RWPE2 (cell line): Measurements from ENCODE around the gene SLC24A3.

ENCODE experiments used
- ATAC-seq: fragments of 200-7000 bp; cut with Tn5 transposase; 3 replicates; pipeline ENCODE4 v1.9.1; 2021; ENCODE audit warnings: low read depth
- DNase-seq: peaks from one replicate; pipeline ENCODE4 v3.0.0-alpha.2; 2020; ENCODE audit warnings: low spot score
- H3K27ac ChIP-seq: fragments of 450-650 bp; 2 replicates; pipeline ENCODE4 v1.5.1; 2017; ENCODE audit warnings: mild to moderate bottlenecking; ENCODE audit not compliant: poor library complexity, severe bottlenecking
- H3K27me3 ChIP-seq: fragments of 250-450 bp; sonication (Bioruptor Pico); 2 replicates; pipeline ENCODE4 v1.5.1; 2021; ENCODE audit warnings: mild to moderate bottlenecking, moderate library complexity; ENCODE audit not compliant: insufficient read depth, poor library complexity, severe bottlenecking
- H3K36me3 ChIP-seq: fragments of 250-450 bp; sonication (Bioruptor Pico); 2 replicates; pipeline ENCODE4 v1.5.1; 2020; ENCODE audit warnings: low read depth, mild to moderate bottlenecking, moderate library complexity
- H3K4me1 ChIP-seq: fragments of 250-450 bp; sonication (Bioruptor Pico); 2 replicates; pipeline ENCODE4 v1.5.1; 2021; ENCODE audit warnings: mild to moderate bottlenecking, moderate library complexity; ENCODE audit not compliant: insufficient read depth, poor library complexity, severe bottlenecking
- H3K4me3 ChIP-seq: fragments of 250-450 bp; sonication (Bioruptor Pico); 2 replicates; pipeline ENCODE4 v1.5.1; 2021; ENCODE audit warnings: mild to moderate bottlenecking, moderate library complexity; ENCODE audit not compliant: severe bottlenecking
- H3K9me3 ChIP-seq: fragments of 250-450 bp; sonication (Bioruptor Pico); 2 replicates; pipeline ENCODE4 v1.5.1; 2021; ENCODE audit warnings: mild to moderate bottlenecking, moderate library complexity; ENCODE audit not compliant: severe bottlenecking
- TF ChIP-seq, protein P1 (sequence below): fragments of 450-650 bp; IDR thresholded peaks from one replicate; pipeline ENCODE4 v1.5.1; 2017; ENCODE audit warnings: mild to moderate bottlenecking, moderate library complexity; ENCODE audit not compliant: poor library complexity, severe bottlenecking

SLC24A3 gene

GRCh38 chr20:19412254-19412653 lies 199.8 kb downstream of the SLC24A3 start:
- H3K4me1 ChIP-seq: no peaks in the 10 kb centered on the region

GRCh38 chr20:19414600-19414999 lies 202.2 kb downstream of the SLC24A3 start:
- no peak for DNase-seq
- Histone ChIP-seq H3K27ac (no peak overlapping the region), H3K4me1 (no peaks in the 10 kb centered on the region), H3K27me3 (no peaks in the 10 kb centered on the region), H3K9me3 (no peaks in the 10 kb centered on the region), H3K36me3 (no peaks in the 10 kb centered on the region), H3K4me3 (no peak overlapping the region)
- ATAC-seq: no peak
- TF ChIP-seq, protein P1, sequence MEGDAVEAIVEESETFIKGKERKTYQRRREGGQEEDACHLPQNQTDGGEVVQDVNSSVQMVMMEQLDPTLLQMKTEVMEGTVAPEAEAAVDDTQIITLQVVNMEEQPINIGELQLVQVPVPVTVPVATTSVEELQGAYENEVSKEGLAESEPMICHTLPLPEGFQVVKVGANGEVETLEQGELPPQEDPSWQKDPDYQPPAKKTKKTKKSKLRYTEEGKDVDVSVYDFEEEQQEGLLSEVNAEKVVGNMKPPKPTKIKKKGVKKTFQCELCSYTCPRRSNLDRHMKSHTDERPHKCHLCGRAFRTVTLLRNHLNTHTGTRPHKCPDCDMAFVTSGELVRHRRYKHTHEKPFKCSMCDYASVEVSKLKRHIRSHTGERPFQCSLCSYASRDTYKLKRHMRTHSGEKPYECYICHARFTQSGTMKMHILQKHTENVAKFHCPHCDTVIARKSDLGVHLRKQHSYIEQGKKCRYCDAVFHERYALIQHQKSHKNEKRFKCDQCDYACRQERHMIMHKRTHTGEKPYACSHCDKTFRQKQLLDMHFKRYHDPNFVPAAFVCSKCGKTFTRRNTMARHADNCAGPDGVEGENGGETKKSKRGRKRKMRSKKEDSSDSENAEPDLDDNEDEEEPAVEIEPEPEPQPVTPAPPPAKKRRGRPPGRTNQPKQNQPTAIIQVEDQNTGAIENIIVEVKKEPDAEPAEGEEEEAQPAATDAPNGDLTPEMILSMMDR: no peak

More at GRCh38 chr20:19412254-19412653, 199.8 kb downstream of the SLC24A3 start:
- Histone ChIP-seq H3K36me3 (no peaks in the 10 kb centered on the region), H3K4me3 (no peak overlapping the region), H3K27me3 (no peaks in the 10 kb centered on the region), H3K9me3 (no peaks in the 10 kb centered on the region), H3K27ac (no peak overlapping the region)
- TF ChIP-seq, protein P1: no peak
- DNase-seq (no peak), ATAC-seq (no peak)

DNA sequence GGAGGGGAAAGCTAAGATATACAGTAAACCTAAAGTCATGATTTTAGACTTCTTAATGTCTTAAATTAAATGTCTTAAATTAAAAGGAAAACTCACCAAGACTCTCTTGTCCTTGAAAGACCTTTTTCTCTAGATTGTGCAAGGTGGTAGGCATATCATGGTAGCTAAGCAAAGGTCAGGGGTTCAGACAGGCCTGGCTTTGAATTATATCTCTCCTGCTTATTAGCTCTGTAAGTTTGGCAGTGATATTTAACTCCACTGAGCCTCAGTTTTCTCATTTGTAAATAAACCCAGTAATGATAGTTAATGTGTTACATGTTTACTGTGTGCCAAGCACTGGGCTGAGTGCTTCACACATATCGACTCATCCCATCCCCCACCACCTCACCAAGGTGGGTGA lies 203.3 kb downstream of the SLC24A3 start:
- ATAC-seq (no peak), DNase-seq (no peak)
- H3K9me3 ChIP-seq: no peaks in the 10 kb centered on the region
- TF ChIP-seq, protein P1: no peak
- no peaks in the 10 kb centered on the region for H3K27me3 ChIP-seq
- H3K4me1 ChIP-seq: no peaks in the 10 kb centered on the region
- H3K27ac ChIP-seq: no peak overlapping the region
- H3K36me3 ChIP-seq: no peaks in the 10 kb centered on the region
- H3K4me3 ChIP-seq: no peak overlapping the region

GRCh38 chr20:19416627-19417026 lies 204.2 kb downstream of the SLC24A3 start:
- Histone ChIP-seq H3K27me3 (no peaks in the 10 kb centered on the region), H3K9me3 (no peaks in the 10 kb centered on the region), H3K4me3 (no peak overlapping the region), H3K27ac (no peak overlapping the region), H3K36me3 (no peaks in the 10 kb centered on the region), H3K4me1 (no peaks in the 10 kb centered on the region)
- no peak for DNase-seq
- TF ChIP-seq, protein P1: no peak
- ATAC-seq: no peak

DNA sequence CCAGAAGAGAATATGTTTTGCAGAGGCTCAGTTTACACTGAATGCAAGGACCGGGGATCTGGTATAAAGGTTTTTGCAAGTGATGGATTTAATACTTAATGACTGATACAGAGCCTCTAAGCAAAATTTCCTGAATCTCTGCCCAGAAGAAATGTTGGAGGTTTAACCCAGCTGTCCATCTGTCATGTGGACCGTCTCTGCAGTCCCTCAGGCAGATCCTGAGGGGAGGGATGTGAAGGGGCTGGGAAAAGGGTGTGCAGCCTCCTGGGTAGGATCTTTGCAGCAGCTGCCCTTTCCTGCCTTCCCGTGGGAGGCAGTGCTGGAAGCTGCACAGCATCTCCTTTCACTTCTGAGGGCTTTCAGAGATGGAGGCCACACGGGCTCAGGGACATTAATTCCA lies 207.0 kb downstream of the SLC24A3 start:
- Histone ChIP-seq H3K4me3 (no peak overlapping the region), H3K4me1 (no peaks in the 10 kb centered on the region), H3K36me3 (no peaks in the 10 kb centered on the region), H3K9me3 (no peaks in the 10 kb centered on the region), H3K27ac (no peak overlapping the region), H3K27me3 (no peaks in the 10 kb centered on the region)
- ATAC-seq (no peak), DNase-seq (no peak)
- TF ChIP-seq, protein P1: no peak
